Endometrial microvascular endothelial cells (primary cell): ENCODE results near the gene HSD3B7. TPM values are rescaled to one million over a fixed set of nuclear protein-coding genes. Genes with fewer than 3 reads are reported as not detected.

Source experiments
- in situ Hi-C: cut with HindIII; loops from 2 replicates; pipeline ENCODE4 v1.10.0; 2017; ENCODE audit warnings: low sequenced_read_pairs, low pct_unique_long_range_greater_than_20kb; ENCODE audit errors: inconsistent ontology term
- total RNA-seq: library from RNA; depleted of rRNA; stranded (reverse); fragments of >200 nt; gene quantifications from one replicate; pipeline ENCODE4 v1.2.3, GENCODE V29; 2015; ENCODE audit errors: inconsistent ontology term

HSD3B7 gene
- total RNA-seq, 1 donor from 2014 or later = 6.0 TPM

DNA sequence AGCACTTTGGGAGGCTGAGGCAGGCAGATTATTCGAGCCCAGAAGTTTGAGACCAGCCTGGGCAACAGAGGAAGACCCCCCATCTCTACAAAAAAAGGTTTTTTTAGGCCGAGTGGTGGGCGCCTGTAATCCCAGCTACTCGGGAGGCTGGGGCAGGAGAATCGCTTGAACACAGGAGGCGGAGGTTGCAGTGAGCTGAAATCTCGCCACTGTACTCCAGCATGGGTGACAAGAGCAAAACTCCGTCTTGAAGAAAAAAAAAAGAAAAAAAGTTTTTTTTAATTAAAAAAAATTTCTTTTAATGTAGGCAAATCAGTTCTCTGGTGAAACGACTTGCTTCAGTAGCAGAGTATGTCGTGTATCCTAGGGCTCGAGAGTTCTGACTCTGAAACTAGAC, 10.9 kb downstream of the HSD3B7 start:
- in situ Hi-C loops = no loop called here

DNA sequence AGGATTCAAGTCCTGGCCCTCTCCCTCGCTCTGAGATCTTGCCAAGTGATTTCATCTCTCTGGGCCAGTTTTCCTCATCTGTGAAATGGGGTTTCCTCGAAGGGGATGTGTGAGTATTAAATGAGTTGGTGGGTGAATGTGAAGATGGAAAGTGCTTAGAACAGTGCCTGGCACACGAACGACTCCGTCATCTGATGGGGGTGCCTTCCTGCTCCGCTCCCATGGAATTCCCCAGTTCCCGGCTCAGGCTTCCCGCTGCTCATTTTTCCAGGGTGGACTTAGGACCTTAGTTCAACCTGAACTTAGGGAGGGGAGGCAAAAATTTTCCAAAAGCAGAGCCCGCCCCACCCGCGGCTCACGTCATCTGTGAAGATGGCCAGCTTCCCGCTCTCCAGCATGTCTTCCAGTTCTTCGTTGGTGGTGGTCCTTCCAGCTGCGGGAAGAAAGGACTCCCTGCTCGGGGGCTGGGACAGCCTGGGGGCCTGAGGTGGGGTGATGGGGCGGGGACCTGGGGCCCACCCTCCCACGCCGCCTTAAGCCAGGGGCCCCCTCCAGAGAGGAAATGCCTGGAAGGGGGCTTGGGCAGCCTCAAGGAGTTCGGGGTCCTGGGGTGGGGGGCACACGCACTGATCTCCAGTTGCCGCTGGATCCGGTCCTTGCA, 11.4 kb downstream of the HSD3B7 start:
- in situ Hi-C loops = no loop called here

DNA sequence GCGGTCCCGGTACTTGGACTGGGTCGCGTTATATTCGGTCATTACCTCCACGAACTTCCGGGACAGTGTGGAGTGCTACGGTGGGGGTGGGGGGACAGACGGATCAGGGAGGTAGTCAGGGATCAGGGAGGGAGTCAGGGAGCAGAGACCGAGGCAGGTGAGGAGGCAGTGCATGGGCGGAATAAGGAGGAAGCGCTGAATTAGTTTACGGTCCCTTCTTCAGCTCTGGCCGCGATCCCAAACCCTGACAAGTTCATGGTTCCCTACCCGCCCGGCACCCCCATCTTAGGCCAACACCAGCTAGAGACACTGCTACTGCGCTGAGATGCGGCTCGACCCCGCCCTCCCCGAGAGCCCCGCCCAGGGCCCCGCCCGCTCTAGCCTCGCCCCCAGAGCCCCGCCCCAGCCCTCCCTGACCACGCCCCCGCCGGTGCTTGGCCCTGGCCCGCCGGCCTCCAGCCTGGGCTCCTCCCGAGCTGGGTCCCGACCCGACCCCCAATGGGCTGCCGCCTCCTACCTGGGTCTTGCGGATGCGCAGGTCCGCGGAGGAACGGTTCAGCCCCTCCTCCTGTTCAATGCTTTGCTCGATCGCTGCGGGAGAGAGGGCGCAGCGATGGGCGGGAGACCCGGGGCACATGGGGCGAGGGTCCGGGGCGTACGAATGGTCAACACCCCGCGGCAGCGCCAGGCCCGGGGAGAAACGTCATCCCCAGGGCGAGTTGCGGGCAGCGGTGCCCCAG, 12.1 kb downstream of the HSD3B7 start:
- in situ Hi-C loops = no loop called here

DNA sequence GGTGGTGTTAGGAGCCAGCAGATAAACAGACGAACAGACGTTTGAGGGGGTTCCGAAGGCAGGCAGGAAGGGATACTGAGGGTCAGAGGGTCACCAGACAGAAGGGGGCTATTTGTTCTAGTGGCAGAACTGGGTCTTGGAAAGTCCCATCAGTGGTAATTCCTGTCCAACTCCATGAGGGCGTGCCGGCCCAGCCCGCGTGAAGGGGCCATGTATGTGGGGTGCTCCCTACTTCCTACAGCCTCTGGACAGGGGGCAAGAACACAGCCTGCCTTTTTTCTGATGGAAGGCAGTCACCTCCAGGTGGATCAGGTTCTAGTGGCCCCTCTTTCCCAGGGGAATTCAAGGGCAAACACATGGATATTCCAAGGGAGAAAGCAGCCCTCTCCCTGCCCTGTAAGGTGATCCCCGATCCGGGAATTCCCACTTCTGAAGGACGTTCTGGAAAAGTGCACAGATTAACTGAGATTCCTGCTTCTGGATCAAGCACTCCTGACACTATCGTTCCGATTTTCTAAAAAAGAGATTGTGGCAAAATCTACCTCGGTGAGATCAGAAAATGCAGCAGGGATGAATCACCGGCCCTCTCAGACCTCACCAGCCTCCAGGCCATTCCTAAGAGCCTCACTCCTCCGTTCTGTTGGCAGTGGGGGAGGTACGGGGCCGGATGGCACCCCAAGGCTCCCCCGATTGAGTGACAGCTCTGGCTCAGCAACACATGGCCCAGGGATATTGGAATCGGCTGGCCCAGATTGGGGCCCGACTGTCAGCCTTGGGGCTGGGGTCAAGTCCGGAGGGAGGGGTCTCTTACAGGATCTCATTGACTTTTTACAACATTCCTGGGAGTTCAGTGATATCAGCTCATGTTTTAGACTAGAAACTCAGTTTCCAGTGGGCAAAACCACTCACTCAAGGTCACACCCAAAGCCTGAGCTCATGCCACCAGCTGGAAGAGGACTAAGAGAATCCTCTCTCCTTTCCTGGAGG, 13.0 kb downstream of the HSD3B7 start:
- in situ Hi-C loops = no loop called here

DNA sequence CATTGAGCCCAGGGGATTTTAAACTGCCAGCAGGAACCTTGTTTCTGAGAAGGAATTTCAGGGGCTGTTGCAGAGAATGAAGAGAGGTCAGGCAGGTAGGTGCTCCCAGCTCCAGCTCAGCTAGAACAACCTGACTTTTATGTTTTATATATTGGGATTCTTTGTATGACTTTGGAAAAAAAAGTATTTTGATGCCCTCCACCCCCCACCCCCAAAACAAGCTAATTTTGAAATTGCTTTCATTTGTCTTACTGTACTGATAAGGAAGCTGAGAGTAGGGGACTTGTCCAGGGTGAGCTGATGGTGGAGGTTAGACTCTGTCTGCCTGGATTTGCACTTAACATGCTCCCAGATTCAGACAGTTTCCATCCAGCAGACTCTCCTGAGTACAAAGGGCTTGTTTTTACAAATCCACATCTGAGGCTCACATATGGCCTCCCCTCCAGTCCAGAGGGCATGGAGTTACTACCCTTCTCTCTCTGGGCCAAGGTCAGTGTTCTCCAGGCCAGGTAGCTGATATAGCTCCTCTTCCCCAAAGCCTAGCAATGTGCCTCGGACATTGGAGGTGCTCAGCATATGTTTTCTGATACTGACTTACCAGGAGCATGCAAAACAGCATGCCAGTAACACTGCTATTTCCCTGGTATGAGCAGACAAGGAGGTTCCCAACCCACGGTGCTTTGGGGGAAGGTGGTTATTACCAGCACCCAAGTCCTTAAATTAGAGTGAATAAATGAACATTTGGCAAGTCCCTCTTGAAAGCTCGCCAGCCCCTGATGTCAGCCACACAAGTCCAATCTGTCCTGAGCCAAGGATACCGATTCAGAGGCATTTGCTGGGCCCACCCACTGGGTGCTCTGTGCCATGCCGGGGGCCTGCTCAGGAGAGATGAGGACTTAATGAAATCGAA, 14.1 kb downstream of the HSD3B7 start:
- in situ Hi-C loops = no loop called here

DNA sequence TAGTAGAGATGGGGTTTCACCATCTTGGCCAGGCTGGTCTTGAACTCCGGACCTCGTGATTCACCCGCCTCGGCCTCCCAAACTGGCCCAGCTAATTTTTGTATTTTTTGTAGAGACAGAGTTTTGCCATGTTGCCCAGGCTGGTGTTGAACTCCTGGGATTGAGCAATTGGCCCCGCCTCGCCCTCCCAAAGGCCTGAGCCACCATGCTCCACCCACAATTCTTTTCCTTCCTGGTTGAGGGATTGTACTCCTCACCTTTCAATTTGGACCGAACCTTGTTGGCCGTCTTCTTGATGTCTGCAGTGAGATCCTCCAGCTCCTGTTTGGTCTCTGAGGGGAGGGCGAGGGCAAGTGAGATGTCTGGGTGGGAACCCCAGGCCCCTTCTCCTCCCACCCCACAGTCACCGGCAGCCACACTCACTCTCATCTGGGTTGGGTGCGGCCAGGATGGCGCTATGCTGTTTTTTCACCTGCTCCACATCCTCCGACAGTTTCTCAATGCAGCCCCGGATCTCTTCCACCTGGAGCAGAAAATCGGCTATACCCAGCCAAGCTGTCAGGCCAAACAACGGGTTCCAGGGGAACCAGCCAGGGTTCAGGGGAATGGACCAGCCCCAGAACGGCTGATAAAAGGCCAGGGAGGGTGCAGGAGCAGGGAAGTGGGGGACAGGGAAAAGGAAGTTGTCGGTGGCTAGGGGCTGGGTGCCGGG, 15.8 kb downstream of the HSD3B7 start:
- in situ Hi-C loops = no loop called here

DNA sequence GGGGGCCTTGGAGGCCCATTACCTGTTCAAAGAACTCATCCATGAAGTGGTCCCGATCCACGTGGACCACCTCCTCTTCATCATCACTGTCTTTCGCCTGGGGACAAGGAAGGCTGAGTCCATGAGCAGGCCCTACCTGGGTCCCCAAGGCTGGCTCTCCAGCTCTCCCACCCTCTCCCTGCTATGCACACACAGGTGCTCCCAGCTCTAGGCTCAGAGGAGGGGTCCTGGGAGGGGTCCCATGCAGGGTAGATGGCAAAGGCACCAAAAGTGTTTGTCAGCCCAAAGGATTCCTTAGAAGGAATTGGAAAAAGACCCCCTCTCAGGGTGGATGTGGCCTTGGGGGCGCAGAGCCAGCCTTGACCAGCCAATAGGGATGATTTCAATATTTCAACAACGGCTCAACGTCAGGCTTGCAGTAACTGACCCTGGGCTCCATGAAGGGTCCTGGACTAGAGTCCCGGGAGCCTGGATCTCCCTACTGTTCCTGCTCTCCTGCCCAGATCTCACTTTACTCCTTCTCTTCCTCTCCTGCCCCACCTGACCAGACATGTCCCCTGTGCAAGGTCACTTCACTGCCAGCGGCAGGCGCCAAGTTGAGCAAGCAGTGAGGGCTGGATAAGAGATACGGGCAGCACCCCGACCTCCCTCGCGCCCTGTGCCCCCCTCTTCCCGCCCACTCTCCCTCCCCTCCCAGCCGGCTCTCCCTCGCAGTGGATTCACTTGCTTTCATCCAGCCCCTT, 16.7 kb downstream of the HSD3B7 start:
- in situ Hi-C loops = no loop called here

DNA sequence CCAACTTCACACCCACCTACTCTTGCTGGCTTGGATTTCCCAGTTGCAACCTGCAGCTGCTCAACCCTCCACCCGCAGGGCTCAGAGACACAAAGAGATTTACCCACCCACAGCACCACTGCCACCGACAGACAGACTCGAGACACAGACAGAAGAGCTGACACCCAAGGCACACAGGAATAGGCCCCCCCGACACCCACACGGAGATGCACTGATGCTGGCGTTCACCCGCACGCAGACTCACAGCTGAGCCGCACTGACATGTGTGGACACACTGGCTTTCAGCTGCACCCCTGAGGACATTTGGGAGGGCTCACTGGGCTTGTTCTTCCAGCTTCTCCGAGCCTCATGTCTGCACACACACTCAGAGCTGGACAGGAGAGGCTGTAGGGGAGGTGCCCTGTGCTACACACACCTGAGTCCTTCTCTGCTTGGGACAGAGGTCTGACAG, 17.3 kb downstream of the HSD3B7 start:
- in situ Hi-C loops = no loop called here

DNA sequence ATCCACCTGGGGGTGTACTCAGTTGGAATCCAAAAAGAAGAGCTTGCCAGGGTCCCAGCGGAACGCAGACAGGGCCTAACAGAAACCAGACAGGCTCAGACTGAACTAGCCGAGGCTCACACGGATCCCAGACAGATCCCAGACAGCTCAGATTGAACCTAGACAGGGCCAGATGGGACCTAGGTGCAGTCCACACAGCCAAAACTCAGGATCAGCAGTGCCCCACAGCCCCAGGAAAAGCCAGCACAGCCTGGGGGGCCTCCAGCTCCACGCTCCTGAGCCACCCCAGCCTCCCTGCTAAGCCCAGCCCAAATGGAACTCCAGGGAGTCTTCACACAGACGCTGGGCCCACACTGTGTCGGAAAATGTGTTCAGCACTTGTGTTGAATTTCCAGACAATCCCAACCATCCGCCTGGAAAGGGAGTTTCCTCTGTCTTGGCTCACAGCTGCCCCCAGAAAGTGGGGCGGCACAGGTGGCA, 17.9 kb downstream of the HSD3B7 start:
- in situ Hi-C loops = no loop called here

DNA sequence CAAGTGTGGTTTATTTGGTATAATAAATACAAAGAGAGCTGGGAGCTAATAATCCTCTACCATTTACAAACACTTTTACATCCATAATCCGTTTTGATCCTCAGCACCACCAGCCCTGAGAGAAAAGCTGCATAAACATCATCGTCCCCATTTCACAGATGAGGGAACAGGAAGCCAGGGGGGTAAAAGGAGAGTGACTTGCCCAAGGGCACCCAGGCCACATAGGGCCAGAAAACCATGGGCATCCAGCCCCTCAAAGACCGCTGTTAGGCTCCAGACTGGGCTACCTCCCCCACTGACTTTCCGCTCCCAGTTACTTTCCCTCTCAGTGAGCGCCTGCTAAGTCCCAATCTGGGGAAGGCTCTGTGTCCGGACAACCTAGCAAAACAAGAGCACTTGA, 18.7 kb downstream of the HSD3B7 start:
- in situ Hi-C loops = no loop called here

DNA sequence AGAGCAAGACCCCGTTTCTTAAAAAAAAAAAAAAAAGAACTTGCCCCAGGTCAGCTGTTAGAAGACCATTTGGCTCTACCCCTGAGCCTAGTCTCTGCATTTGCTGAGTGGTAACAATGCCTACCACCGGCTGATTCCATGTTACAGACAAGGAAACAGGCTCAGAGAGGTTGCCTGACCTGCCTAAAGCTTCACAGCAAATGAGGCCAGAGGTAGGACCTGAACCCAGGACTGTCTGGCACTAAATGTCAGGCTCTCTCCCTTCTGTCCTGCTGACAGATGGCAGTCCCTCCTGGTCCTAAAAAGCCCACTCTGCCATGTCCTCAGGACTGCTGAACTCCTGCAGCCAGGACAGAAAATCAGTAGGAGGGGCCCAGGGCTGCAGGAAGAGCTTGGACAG, 19.7 kb downstream of the HSD3B7 start:
- in situ Hi-C loops = no loop called here

DNA sequence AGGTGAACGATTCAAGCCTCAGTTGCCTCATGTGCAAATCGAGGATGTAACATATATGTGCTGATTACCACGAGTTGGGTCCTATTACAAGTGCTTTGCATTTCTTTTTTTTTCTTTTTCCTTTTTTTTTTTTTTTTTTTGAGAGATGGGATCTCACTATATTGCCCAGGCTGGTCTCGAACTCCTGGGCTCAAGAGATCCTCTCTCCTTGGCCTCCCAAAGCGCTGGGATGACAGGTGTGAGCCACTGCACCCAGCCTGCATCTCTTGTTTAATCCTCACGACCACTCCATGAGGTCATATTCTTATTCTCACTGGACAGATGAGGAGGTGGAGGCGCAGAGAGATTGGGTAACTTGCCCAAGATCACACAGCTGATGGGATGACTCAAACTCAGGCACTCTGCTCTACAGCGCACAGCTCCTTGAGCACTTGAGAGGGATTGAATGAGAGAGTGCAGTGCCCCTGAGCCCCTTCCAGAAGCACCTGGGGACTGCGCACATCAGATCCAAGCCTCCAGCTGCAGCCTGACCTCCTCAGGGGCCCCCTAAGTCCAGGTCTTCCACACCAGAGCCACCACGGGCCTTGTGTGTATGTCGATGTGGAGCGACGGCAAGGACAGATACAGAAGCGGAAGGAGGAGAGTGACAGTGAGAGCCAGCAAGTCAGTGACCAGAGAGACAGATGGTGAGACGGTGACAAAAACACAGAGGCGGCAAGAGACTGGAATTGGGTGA, 20.5 kb downstream of the HSD3B7 start:
- in situ Hi-C loops = no loop called here

DNA sequence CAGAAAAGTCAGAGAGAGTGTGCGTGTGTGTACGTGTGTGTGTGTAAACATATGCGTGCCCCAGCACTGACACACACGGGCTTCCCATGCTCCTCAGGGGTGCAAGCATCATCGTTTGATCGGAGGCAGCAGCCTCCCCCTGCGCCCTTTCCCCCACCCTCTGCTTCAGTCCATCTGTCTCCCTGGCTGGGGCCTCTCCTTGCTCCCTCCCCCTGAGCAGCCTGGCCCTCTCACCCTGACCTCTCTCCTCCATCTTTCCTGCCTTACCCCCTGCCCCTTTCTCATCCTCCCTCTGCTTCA, 21.0 kb downstream of the HSD3B7 start:
- in situ Hi-C loops = no loop called here

DNA sequence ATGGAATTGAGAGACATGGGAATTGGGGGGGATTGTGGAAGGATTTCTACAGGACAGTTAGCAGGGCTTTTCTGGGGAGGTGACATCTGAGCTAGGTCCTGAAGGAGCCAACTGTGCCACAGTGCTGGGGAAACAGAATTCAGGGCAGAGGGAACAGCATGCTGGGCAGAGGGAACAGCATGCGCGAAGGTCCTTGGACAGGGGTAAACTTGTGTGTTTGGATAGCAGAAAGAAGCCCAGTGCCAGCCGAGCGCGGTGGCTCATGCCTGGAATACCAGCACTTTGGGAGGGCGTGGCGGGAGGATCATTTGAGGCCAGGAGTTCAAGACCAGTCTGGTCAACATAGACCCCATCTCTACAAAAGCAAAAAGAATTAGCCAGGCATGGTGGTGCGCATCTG, 21.6 kb downstream of the HSD3B7 start:
- in situ Hi-C loops = no loop called here

DNA sequence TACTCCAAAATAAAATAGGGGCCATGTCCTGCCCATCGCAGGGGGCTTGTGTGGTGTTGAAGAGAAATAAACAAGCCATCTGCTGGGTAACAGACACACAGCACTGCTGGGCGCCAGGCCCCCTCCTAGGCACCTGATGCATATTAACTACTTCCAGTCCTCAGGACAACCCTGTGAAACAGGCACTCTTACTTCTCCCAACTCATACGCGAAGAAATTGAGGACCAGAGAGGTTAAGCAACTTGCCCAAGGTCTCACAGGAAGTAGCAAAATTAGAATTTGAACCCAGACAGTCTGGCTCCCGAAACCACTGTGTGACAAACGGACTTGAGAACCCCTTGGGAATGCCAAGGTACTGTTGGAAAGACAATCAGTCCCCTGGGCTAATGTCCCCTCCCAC, 22.7 kb downstream of the HSD3B7 start:
- in situ Hi-C loops = no loop called here

DNA sequence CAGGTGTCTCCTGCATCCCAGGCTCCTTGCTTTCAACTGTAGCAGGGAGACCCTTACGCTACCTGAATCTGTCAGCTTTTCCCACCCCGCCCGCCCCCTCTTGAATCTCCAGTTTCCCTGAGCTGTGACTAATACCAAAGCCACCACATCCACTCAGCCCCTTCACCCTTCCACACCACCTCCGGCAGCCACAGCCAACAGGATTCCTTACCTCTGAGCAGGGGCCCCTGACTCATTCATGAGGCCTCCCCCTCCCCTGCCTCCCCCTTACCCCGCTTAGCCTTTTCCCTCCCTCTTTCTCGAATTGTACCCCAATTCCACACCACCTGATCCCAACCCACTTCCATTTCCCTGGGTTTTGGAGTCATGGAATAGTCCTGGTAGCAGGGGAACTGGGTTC, 23.1 kb downstream of the HSD3B7 start:
- in situ Hi-C loops = no loop called here

DNA sequence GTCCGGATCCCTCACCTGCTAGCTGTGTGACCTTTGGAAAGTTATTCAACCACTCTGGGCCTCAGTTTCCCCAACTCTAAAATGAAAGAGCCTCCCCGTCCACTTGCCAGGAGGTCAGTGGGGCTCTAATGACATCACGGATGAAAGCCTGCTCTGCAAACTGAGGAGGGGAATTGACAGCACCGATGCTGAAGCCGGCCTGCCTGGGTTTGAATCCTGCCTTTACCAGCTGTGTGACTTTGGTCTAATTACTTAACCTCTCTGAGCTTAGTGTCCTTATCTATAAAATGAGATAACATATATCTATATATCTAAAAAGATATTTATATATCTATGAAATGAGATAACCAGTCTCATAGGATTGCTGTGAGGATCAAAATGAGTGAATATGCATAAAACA, 23.5 kb downstream of the HSD3B7 start:
- in situ Hi-C loops = no loop called here
